ENCODE measurements around the gene IFNL2.

GRCh38 chr19:39270036-39270871 is 2.1 kb downstream of the IFNL2 start:
- TF ChIP-seq CTCF (IDR thresholded peaks at IDR 0.05), result no peak
- TF ChIP-seq EP300 (IDR thresholded peaks at IDR 0.05), result no peak
- no peak for TF ChIP-seq POLR2A (IDR thresholded peaks at IDR 0.05)
